ENCODE measurements around the gene ANGPTL2.

ANGPTL2 gene

GRCh38 chr9:127075624-127076372 lies 46.6 kb downstream of the ANGPTL2 start:
- no peak overlapping the region for H3K4me3 ChIP-seq (ENCODE audit: low read depth, low read length)
- ChIA-PET POLR2A (no interaction called here), CTCF (interaction anchor here (1.0 to 2.1 kb wide), 2 partner anchors 110 to 123 kb away, joined by 3 to 8 read pairs; no protein-coding TSS in a partner anchor)
- no peak for DNase-seq (ENCODE audit: low read depth, low spot score)
- no peak for TF ChIP-seq CTCF (IDR thresholded peaks at IDR 0.05; ENCODE audit: insufficient read depth, low read length, missing control alignments)

GRCh38 chr9:127074561-127075548 lies 47.6 kb downstream of the ANGPTL2 start:
- no peak for DNase-seq (ENCODE audit: low read depth, low spot score)
- no peak for TF ChIP-seq CTCF (IDR thresholded peaks at IDR 0.05; ENCODE audit: insufficient read depth, low read length, missing control alignments)
- CTCF ChIA-PET, result interaction anchor here (1.0 kb wide), 2 partner anchors 37 to 124 kb away, joined by 3 read pairs; no protein-coding TSS in a partner anchor
- POLR2A ChIA-PET, result no interaction called here
- H3K4me3 ChIP-seq (ENCODE audit: low read depth, low read length), result no peak overlapping the region

GRCh38 chr9:127067603-127068220 lies 54.7 kb downstream of the ANGPTL2 start:
- TF ChIP-seq CTCF (IDR thresholded peaks at IDR 0.05; ENCODE audit: insufficient read depth, low read length, missing control alignments), result no peak
- POLR2A ChIA-PET, result no interaction called here
- H3K4me3 ChIP-seq (ENCODE audit: low read depth, low read length), result no peak overlapping the region
- no peak for DNase-seq (ENCODE audit: low read depth, low spot score)
- CTCF ChIA-PET, result no interaction called here

GRCh38 chr9:127066851-127067136 lies 55.6 kb downstream of the ANGPTL2 start:
- DNase-seq (ENCODE audit: low read depth, low spot score), result no peak
- POLR2A ChIA-PET, result no interaction called here
- H3K4me3 ChIP-seq (ENCODE audit: low read depth, low read length), result no peak overlapping the region
- CTCF ChIA-PET, result no interaction called here
- no peak for TF ChIP-seq CTCF (IDR thresholded peaks at IDR 0.05; ENCODE audit: insufficient read depth, low read length, missing control alignments)

- H3K4me3 ChIP-seq (ENCODE audit: low read depth, low read length), result no peak overlapping the region
- DNase-seq (ENCODE audit: low read depth, low spot score), result no peak
- ChIA-PET POLR2A (no interaction called here), CTCF (no interaction called here)
- TF ChIP-seq CTCF (IDR thresholded peaks at IDR 0.05; ENCODE audit: insufficient read depth, low read length, missing control alignments), result no peak
Measured at GRCh38 chr9:127066060-127066850, 56.2 kb downstream of the ANGPTL2 start.

Data from AG04449 (cell line).